ENCODE measurements around the gene KMT5C.

KMT5C gene

DNA sequence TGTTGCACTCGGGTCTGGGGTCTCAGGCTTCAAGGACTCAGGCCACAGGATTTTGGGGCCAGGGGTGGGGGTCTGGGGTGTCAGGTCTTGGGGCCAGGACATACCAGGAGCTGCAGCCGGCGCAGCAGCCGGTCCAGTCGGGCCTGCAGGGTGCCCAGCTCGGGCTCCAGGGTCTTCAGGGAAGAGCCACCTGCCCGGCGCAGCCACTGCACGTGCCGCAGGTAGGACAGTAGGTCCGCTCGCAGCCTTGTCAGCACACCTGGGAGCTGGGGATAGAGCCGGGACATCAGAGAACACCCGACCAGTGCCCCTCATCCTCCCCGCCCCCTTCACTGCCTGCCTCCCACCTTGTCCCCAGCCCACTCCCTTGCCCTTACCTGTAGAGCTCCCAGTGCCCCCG is 28.4 kb downstream of the KMT5C start (continued):
- TF ChIP-seq ESRRG (CRISPR knock-in tag; IDR thresholded peaks at IDR 0.05): no peak
- no peak for TF ChIP-seq ZC3H10 (CRISPR knock-in tag; IDR thresholded peaks at IDR 0.05)

DNA sequence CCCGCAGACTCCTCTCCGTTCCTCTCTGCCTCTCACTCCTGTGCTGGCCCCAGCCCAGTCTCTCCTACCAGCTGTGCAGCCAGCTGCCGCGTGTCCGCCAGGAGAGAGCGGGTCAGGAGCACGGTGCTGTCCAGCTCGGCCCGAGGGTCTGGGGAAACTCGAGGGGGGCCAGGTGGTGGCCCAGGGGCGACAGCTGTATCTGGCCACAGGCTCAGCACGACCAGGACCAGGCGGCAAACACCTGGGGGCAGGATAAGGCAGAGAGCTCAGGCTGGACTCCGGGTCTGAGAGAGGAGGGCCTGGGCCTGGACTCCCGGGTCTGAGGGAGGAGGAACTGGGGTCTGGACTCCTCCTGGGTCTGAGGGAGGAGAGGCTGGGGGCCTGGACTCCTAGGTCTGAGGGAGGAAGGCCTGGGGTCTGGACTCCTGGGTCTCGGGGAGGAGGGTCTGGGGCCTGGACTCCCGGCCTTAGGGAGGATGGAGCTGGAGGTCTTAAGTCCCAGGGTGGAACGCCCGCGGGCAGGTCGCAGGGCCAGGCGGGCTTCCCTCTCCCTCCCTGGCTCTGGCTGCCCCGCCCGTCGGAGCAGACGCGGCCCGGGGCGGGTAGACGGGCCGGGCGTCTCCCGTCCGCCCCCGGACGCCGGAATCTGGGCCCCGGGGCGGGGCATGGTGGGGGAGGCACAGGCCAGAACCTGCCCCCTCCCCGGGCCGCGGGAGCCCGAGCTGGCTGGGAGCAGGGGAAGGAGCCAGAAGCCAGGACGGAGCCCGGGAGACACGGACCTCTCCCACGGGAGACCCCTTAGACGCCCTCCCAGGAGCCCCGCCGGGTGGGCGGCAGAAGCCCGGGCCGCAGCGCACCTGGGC is 29.3 kb downstream of the KMT5C start:
- TF ChIP-seq ISL1 (CRISPR knock-in tag; IDR thresholded peaks at IDR 0.05) (no peak), RARB (CRISPR knock-in tag; IDR thresholded peaks at IDR 0.05) (no peak), ZC3H10 (CRISPR knock-in tag; IDR thresholded peaks at IDR 0.05) (no peak), ESRRG (CRISPR knock-in tag; IDR thresholded peaks at IDR 0.05) (no peak), TOX (CRISPR knock-in tag; IDR thresholded peaks at IDR 0.05; ENCODE audit: borderline replicate concordance) (no peak), BACH2 (CRISPR knock-in tag; IDR thresholded peaks at IDR 0.05; ENCODE audit: borderline replicate concordance) (no peak), ZNF70 (CRISPR knock-in tag; IDR thresholded peaks at IDR 0.05) (no peak), PPARA (CRISPR knock-in tag; IDR thresholded peaks at IDR 0.05; ENCODE audit: borderline replicate concordance) (no peak), ARNTL (CRISPR knock-in tag; IDR thresholded peaks at IDR 0.05; ENCODE audit: borderline replicate concordance, low read depth) (no peak)
- TF ChIP-seq, protein P1, sequence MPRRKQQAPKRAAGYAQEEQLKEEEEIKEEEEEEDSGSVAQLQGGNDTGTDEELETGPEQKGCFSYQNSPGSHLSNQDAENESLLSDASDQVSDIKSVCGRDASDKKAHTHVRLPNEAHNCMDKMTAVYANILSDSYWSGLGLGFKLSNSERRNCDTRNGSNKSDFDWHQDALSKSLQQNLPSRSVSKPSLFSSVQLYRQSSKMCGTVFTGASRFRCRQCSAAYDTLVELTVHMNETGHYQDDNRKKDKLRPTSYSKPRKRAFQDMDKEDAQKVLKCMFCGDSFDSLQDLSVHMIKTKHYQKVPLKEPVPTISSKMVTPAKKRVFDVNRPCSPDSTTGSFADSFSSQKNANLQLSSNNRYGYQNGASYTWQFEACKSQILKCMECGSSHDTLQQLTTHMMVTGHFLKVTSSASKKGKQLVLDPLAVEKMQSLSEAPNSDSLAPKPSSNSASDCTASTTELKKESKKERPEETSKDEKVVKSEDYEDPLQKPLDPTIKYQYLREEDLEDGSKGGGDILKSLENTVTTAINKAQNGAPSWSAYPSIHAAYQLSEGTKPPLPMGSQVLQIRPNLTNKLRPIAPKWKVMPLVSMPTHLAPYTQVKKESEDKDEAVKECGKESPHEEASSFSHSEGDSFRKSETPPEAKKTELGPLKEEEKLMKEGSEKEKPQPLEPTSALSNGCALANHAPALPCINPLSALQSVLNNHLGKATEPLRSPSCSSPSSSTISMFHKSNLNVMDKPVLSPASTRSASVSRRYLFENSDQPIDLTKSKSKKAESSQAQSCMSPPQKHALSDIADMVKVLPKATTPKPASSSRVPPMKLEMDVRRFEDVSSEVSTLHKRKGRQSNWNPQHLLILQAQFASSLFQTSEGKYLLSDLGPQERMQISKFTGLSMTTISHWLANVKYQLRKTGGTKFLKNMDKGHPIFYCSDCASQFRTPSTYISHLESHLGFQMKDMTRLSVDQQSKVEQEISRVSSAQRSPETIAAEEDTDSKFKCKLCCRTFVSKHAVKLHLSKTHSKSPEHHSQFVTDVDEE (CRISPR knock-in tag; IDR thresholded peaks at IDR 0.05): no peak
- TF ChIP-seq, protein P2, sequence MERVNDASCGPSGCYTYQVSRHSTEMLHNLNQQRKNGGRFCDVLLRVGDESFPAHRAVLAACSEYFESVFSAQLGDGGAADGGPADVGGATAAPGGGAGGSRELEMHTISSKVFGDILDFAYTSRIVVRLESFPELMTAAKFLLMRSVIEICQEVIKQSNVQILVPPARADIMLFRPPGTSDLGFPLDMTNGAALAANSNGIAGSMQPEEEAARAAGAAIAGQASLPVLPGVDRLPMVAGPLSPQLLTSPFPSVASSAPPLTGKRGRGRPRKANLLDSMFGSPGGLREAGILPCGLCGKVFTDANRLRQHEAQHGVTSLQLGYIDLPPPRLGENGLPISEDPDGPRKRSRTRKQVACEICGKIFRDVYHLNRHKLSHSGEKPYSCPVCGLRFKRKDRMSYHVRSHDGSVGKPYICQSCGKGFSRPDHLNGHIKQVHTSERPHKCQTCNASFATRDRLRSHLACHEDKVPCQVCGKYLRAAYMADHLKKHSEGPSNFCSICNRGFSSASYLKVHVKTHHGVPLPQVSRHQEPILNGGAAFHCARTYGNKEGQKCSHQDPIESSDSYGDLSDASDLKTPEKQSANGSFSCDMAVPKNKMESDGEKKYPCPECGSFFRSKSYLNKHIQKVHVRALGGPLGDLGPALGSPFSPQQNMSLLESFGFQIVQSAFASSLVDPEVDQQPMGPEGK (CRISPR knock-in tag; IDR thresholded peaks at IDR 0.05; ENCODE audit: borderline replicate concordance): no peak
- TF ChIP-seq, protein P3, sequence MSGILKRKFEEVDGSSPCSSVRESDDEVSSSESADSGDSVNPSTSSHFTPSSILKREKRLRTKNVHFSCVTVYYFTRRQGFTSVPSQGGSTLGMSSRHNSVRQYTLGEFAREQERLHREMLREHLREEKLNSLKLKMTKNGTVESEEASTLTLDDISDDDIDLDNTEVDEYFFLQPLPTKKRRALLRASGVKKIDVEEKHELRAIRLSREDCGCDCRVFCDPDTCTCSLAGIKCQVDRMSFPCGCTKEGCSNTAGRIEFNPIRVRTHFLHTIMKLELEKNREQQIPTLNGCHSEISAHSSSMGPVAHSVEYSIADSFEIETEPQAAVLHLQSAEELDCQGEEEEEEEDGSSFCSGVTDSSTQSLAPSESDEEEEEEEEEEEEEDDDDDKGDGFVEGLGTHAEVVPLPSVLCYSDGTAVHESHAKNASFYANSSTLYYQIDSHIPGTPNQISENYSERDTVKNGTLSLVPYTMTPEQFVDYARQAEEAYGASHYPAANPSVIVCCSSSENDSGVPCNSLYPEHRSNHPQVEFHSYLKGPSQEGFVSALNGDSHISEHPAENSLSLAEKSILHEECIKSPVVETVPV (CRISPR knock-in tag; IDR thresholded peaks at IDR 0.05): no peak
- peak; percentile 32 for ATAC-seq

DNA sequence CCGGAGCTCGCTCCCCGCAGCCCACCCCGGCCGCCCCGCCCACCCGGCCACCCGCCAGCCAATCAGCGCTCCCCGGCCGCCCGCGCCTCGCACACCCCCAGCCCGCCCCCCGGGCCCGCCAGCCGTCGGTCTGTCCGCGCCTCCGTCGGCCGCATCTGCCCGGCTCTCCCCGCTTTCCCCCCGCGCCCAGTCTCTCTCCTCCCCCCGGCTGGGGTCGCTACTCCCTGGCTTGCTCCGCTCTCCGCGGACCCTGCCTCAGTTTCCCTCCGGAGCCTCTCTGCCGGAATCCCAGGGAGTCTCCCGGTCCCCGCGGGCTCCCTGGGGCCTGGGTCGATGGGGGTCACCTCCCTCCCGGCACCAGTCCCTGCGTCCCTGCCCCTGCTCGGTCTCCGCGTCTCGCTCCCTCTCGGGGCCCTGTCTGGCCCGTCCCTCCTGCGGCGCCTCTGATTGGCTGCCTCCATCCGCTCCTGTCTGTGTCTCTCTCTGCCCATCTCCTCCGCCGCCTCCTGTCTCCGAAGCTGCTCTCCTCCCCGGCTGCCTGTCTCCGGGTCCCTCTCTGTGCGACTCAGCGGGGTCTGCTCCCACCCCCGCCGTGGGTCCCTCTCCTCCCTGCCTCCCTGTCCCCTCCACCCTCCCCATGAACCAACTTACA is 30.1 kb downstream of the KMT5C start:
- peak; percentile 90 for ATAC-seq

DNA sequence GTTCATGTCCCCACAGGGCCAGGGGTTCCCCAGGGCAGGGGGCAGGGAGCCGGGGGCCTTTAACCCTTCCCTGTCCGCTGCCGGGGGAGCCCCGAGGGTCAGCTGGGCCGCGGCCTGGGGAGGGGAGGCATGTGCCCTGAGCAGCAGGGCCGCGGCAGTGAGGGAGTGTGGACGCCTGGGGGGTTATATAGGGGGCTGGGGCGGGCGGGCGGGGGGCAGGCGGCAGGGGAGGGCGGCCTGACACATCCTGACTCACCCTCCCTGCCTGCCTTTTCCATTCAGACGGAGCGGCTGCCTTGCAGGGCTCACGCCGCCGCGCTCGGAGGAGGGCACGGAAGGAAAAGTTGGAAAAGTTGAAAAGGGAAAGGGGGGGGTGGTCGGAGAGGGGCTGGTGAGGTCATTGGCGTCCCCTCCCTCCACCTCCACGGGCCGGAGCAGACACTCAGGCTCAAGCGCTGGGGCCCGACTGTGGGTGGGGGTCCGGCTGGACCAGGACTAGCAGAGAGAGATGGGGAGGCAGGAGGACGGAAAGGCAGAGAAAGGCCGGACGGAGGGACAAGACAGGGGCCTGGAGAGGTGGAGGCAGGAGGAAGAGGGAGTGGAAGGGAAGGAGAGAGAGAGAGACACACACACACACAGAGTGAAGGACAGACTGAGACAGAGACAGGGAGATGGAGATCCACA is 30.8 kb downstream of the KMT5C start, which contains the start of gene IL11:
TSS of gene IL11 (minus strand) at position 159 of the 684 bp plus-strand sequence. CDS start at position 6, 153 bp downstream.
- ATAC-seq: peak; percentile 44
- TF ChIP-seq CSDC2 (CRISPR knock-in tag; IDR thresholded peaks at IDR 0.05) (no peak), TOX (CRISPR knock-in tag; IDR thresholded peaks at IDR 0.05; ENCODE audit: borderline replicate concordance) (no peak), BACH2 (CRISPR knock-in tag; IDR thresholded peaks at IDR 0.05; ENCODE audit: borderline replicate concordance) (no peak), ZNF70 (CRISPR knock-in tag; IDR thresholded peaks at IDR 0.05) (no peak), GLIS3 (CRISPR knock-in tag; IDR thresholded peaks at IDR 0.05) (no peak), ZFP30 (CRISPR knock-in tag; IDR thresholded peaks at IDR 0.05) (no peak), PPARA (CRISPR knock-in tag; IDR thresholded peaks at IDR 0.05; ENCODE audit: borderline replicate concordance) (no peak), ZNF8 (CRISPR knock-in tag; IDR thresholded peaks at IDR 0.05) (no peak), ZC3H10 (CRISPR knock-in tag; IDR thresholded peaks at IDR 0.05) (no peak), RARB (CRISPR knock-in tag; IDR thresholded peaks at IDR 0.05) (no peak), ESRRG (CRISPR knock-in tag; IDR thresholded peaks at IDR 0.05) (no peak), OSR1 (CRISPR knock-in tag; IDR thresholded peaks at IDR 0.05) (no peak)
- TF ChIP-seq, protein P2 (CRISPR knock-in tag; IDR thresholded peaks at IDR 0.05; ENCODE audit: borderline replicate concordance): no peak; the same call in 1 of the 2 replicates
- TF ChIP-seq, protein P1 (CRISPR knock-in tag; IDR thresholded peaks at IDR 0.05): no peak

More for the DNA sequence above, 30.1 kb downstream of the KMT5C start:
- TF ChIP-seq ZNF8 (CRISPR knock-in tag; IDR thresholded peaks at IDR 0.05): no peak

Measured in SK-N-SH treated with all-trans-retinoic acid at 6 μM for 48 hours (cell line).